Mesenchymal stem cell (in vitro differentiated cells and primary cell): ENCODE measurements around the gene COBL.

Experiments used
- DNase-seq: peaks from one replicate; pipeline ENCODE4 v3.0.0-alpha.2; 2013
- H2AFZ ChIP-seq: one replicate; pipeline ENCODE4 v1.6.1; 2013; ENCODE audit warnings: low read depth, mild to moderate bottlenecking, control low read depth, inconsistent platforms, low read length, moderate library complexity
- H2AK5ac ChIP-seq: 2 replicates; pipeline ENCODE4 v1.6.1; 2013; ENCODE audit warnings: low read length, moderate library complexity, mild to moderate bottlenecking, inconsistent platforms; ENCODE audit not compliant: severe bottlenecking
- H2BK120ac ChIP-seq: one replicate; pipeline ENCODE4 v1.6.1; 2013; ENCODE audit warnings: low read depth, mild to moderate bottlenecking, inconsistent platforms, low read length, moderate library complexity
- H2BK12ac ChIP-seq, 2 experiments: one replicate each; pipeline ENCODE4 v1.6.1; 2013; ENCODE audit warnings: inconsistent platforms in 2 of 2, low read length in 2 of 2, mild to moderate bottlenecking in 2 of 2, moderate library complexity in 2 of 2, control low read depth in 1 of 2
- H2BK15ac ChIP-seq: one replicate; pipeline ENCODE4 v1.6.1; 2013; ENCODE audit warnings: mild to moderate bottlenecking, low read depth, inconsistent platforms; ENCODE audit not compliant: poor library complexity, severe bottlenecking
- H2BK5ac ChIP-seq: 2 replicates; pipeline ENCODE4 v1.6.1; 2013; ENCODE audit warnings: low read depth, mild to moderate bottlenecking, low read length, control low read depth, inconsistent platforms; ENCODE audit not compliant: poor library complexity, severe bottlenecking
- H3K14ac ChIP-seq, 2 experiments: one replicate each; pipeline ENCODE4 v1.6.1; 2013; ENCODE audit warnings: inconsistent platforms in 2 of 2, low read length in 2 of 2, control low read depth in 1 of 2, mild to moderate bottlenecking in 1 of 2, moderate library complexity in 1 of 2
- H3K18ac ChIP-seq, 2 experiments: one replicate each; pipeline ENCODE4 v1.6.1; 2013; ENCODE audit warnings: inconsistent platforms in 2 of 2, low read length in 2 of 2, control low read depth in 1 of 2, low read depth in 1 of 2, mild to moderate bottlenecking in 1 of 2
- H3K23ac ChIP-seq, 2 experiments: one replicate each; pipeline ENCODE4 v1.6.1; 2013; ENCODE audit warnings: inconsistent platforms in 2 of 2, low read length in 2 of 2, mild to moderate bottlenecking in 2 of 2, moderate library complexity in 2 of 2, control low read depth in 1 of 2
- H3K27ac ChIP-seq: 2 replicates; pipeline ENCODE4 v1.5.1; 2013; ENCODE audit warnings: mild to moderate bottlenecking, moderate library complexity, low read length, control low read depth, inconsistent platforms; ENCODE audit not compliant: poor library complexity, severe bottlenecking
- H3K27me3 ChIP-seq, 2 experiments: 2 replicates each; pipeline versions ENCODE4 v1.6.1 to v1.7.0; 2013; ENCODE audit warnings: low read length in 2 of 2, mild to moderate bottlenecking in 2 of 2, moderate library complexity in 2 of 2, control low read depth in 1 of 2, inconsistent platforms in 1 of 2; ENCODE audit not compliant: control insufficient read depth in 1 of 2, insufficient read depth in 1 of 2
- H3K36me3 ChIP-seq, 2 experiments: 2 replicates each; pipeline versions ENCODE4 v1.6.1 to v1.7.0; 2013; ENCODE audit warnings: low read length in 2 of 2, control low read depth in 1 of 2, inconsistent platforms in 1 of 2, low read depth in 1 of 2, mild to moderate bottlenecking in 1 of 2; ENCODE audit not compliant: insufficient read depth in 2 of 2, control insufficient read depth in 1 of 2
- H3K4ac ChIP-seq, 2 experiments: one replicate each; pipeline ENCODE4 v1.6.1; 2013; ENCODE audit warnings: inconsistent platforms in 2 of 2, low read length in 2 of 2, mild to moderate bottlenecking in 2 of 2, moderate library complexity in 2 of 2, control low read depth in 1 of 2, low read depth in 1 of 2
- H3K4me1 ChIP-seq: 2 replicates; pipeline ENCODE4 v1.6.1; 2013; ENCODE audit warnings: low read depth, low read length, control low read depth; ENCODE audit not compliant: control insufficient read depth, insufficient read depth
- H3K4me2 ChIP-seq: 2 replicates; pipeline ENCODE4 v1.6.1; 2013; ENCODE audit warnings: low read length, mild to moderate bottlenecking, inconsistent platforms; ENCODE audit not compliant: poor library complexity, severe bottlenecking
- H3K4me3 ChIP-seq, 2 experiments: 2 replicates each; pipeline versions ENCODE4 v1.5.1 to v1.7.0; 2013; ENCODE audit warnings: low read length in 2 of 2, mild to moderate bottlenecking in 2 of 2, control low read depth in 1 of 2, low read depth in 1 of 2; ENCODE audit not compliant: insufficient read depth in 1 of 2
- H3K79me1 ChIP-seq: replicated peaks from 2 replicates; pipeline ENCODE4 v1.6.1; 2013; ENCODE audit warnings: mild to moderate bottlenecking, control low read depth, low read length, inconsistent platforms; ENCODE audit not compliant: poor library complexity, severe bottlenecking
- H3K9ac ChIP-seq: 2 replicates; pipeline ENCODE4 v1.7.0; 2013; ENCODE audit warnings: mild to moderate bottlenecking, low read length, moderate library complexity
- H3K9me3 ChIP-seq: 2 replicates; pipeline ENCODE4 v1.7.0; 2013; ENCODE audit warnings: mild to moderate bottlenecking, low read length; ENCODE audit not compliant: control insufficient read depth
- H4K8ac ChIP-seq: one replicate; pipeline ENCODE4 v1.6.1; 2013; ENCODE audit warnings: inconsistent platforms, mild to moderate bottlenecking, low read length, moderate library complexity
- H4K91ac ChIP-seq: one replicate; pipeline ENCODE4 v1.6.1; 2013; ENCODE audit warnings: mild to moderate bottlenecking, low read length, inconsistent platforms
- WGBS: methylation state at CpG from one replicate; pipeline ENCODE4 v1.1.7; 2013; ENCODE audit warnings: mixed read lengths; 5-methylcytosine and 5-hydroxymethylcytosine counted together

The COBL gene

GRCh38 chr7:51297986-51298385 is 18.6 kb downstream of the COBL start:
- no peaks in the 10 kb centered on the region for H3K27me3 ChIP-seq
- H3K36me3 ChIP-seq, result no peaks in the 10 kb centered on the region
- H2BK15ac ChIP-seq, result no peak overlapping the region
- H2AFZ ChIP-seq, result no peak overlapping the region
- no peak overlapping the region for H3K23ac ChIP-seq
- H3K9ac ChIP-seq, result no peak overlapping the region
- H3K4me2 ChIP-seq, result no peak overlapping the region
- WGBS, result 91% methylated on average over 3 of the region's 3 CpGs
- H3K18ac ChIP-seq, result no peak overlapping the region
- no peak overlapping the region for H3K27ac ChIP-seq
- H3K4me3 ChIP-seq, result no peak overlapping the region
- H3K4me1 ChIP-seq, result peaks cover 1% of the 10 kb centered on the region
- H2AK5ac ChIP-seq, result no peak overlapping the region
- H2BK120ac ChIP-seq, result no peak overlapping the region
- no peak for DNase-seq
- no peak overlapping the region for H4K8ac ChIP-seq
- no peaks in the 10 kb centered on the region for H3K9me3 ChIP-seq
- no peak overlapping the region for H3K14ac ChIP-seq
- H2BK5ac ChIP-seq, result no peak overlapping the region
- H2BK12ac ChIP-seq, result no peak overlapping the region
- H4K91ac ChIP-seq, result no peak overlapping the region
- H3K4ac ChIP-seq, result no peak overlapping the region
- no peaks in the 10 kb centered on the region for H3K79me1 ChIP-seq

DNA sequence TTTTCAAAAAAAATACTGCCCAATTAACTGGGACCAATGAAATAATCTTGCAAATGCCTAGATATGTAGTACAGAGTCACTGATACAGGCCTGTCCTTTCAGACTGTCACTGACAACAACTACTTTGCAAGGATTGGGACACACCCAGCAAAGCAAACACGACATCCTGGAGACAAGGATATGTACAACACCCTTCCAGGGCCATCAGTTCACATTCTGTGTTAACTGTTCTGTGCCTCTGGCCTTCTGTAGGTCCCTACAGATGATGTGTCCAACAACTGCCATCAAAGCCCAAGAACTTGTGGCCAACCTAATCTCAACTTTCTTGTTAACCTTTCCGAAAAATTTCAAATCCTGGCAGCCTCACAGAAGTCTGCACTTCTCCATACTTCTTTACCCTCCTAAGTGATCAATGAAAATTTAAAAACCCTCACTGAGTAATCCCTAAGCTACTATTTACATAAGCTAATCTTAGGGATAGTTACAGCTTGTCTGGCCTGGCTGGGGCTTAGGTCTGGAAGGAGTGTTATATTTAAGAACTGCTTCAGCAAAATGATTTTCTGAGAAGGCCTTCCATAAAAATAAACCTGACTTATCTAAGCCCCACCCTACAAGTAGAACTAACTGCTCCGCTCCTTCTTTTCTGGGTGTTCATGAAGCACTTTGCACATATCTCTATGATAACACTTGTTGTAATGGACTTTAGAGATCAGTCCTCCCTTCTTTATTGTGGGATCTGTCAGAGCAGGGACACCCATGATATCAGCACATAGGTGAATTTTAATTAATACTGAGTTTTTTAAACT is 21.0 kb downstream of the COBL start:
- no peak overlapping the region for H3K4me3 ChIP-seq
- H3K4me1 ChIP-seq, result no peaks in the 10 kb centered on the region
- no peak for DNase-seq
- H2BK15ac ChIP-seq, result no peak overlapping the region
- H2AK5ac ChIP-seq, result no peak overlapping the region
- H4K91ac ChIP-seq, result no peak overlapping the region
- no peaks in the 10 kb centered on the region for H3K79me1 ChIP-seq
- H2BK12ac ChIP-seq, result no peak overlapping the region
- no peak overlapping the region for H3K9ac ChIP-seq
- H3K27me3 ChIP-seq, result peaks cover 0 to 11% of the 10 kb centered on the region in 2 experiments
- no peak overlapping the region for H2BK120ac ChIP-seq
- no peak overlapping the region for H3K23ac ChIP-seq
- no peak overlapping the region for H3K14ac ChIP-seq
- no peak overlapping the region for H2BK5ac ChIP-seq
- no peak overlapping the region for H2AFZ ChIP-seq
- no peaks in the 10 kb centered on the region for H3K36me3 ChIP-seq
- H3K18ac ChIP-seq, result no peak overlapping the region
- H3K4me2 ChIP-seq, result no peak overlapping the region
- WGBS, result 92% methylated on average over 3 of the region's 3 CpGs
- no peak overlapping the region for H4K8ac ChIP-seq
- H3K4ac ChIP-seq, result no peak overlapping the region
- H3K9me3 ChIP-seq, result no peaks in the 10 kb centered on the region
- no peak overlapping the region for H3K27ac ChIP-seq

GRCh38 chr7:51292596-51292995 is 24.0 kb downstream of the COBL start:
- WGBS, result 62% methylated on average over 4 of the region's 4 CpGs
- no peak overlapping the region for H3K23ac ChIP-seq
- no peaks in the 10 kb centered on the region for H3K4me1 ChIP-seq
- no peak overlapping the region for H3K4me3 ChIP-seq
- H2BK120ac ChIP-seq, result no peak overlapping the region
- no peaks in the 10 kb centered on the region for H3K9me3 ChIP-seq
- no peak overlapping the region for H4K8ac ChIP-seq
- peaks cover 0 to 27% of the 10 kb centered on the region in 2 experiments for H3K27me3 ChIP-seq
- DNase-seq, result no peak
- H3K27ac ChIP-seq, result no peak overlapping the region
- no peak overlapping the region for H3K9ac ChIP-seq
- no peak overlapping the region for H3K14ac ChIP-seq
- H2BK5ac ChIP-seq, result no peak overlapping the region
- H2AFZ ChIP-seq, result no peak overlapping the region
- no peak overlapping the region for H2BK15ac ChIP-seq
- no peak overlapping the region for H2AK5ac ChIP-seq
- H2BK12ac ChIP-seq, result no peak overlapping the region
- no peaks in the 10 kb centered on the region for H3K36me3 ChIP-seq
- H3K18ac ChIP-seq, result no peak overlapping the region
- no peak overlapping the region for H3K4ac ChIP-seq
- no peak overlapping the region for H3K4me2 ChIP-seq
- H4K91ac ChIP-seq, result no peak overlapping the region
- no peaks in the 10 kb centered on the region for H3K79me1 ChIP-seq

DNA sequence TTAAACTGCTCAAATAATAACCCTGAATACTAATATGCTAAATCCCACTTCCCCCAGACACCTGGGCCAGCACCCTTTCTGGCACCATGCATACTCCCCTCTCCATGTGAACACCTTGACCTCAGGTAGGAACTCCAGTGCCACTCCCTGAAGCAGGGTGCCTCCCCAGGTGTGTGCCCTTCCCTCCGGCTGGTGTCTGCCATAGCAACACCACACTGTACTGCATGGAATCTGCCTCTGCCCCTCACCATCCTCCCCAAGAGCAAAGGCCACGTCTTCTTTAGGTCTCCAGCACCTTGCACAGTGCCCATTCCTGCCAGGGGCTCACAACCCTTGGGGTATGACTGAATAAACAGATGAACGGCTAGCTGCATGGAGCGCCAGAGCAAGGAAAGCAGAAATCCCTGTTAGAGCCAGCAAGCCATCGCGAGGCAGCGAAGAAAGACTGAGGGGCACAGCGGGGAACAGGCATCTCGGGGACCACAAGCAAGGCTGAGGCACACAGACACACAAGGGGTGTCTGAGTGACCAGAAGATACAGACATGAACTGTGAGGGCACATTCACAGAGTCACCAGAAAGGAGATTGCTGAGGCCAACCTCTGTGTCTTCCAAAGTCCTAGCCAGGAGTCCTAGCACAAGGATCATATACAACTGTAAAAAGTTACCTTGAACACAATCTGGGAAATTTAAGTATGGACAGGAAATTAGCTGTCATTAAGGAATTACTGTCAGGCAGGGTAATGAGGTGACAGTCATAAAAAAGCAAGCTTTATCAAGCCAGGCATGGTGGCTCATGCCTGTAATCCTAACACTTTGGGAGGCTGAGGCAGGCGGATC is 25.7 kb downstream of the COBL start:
- WGBS, result 92% methylated on average over 9 of the region's 10 CpGs
- Histone ChIP-seq H3K79me1 (no peaks in the 10 kb centered on the region), H4K8ac (no peak overlapping the region), H3K18ac (no peak overlapping the region), H3K27me3 (peaks cover 0 to 27% of the 10 kb centered on the region in 2 experiments), H2AFZ (no peak overlapping the region), H3K4me3 (no peak overlapping the region), H2BK15ac (no peak overlapping the region), H3K4me2 (no peak overlapping the region), H4K91ac (no peak overlapping the region), H2BK12ac (no peak overlapping the region), H2BK120ac (no peak overlapping the region), H2AK5ac (no peak overlapping the region), H3K14ac (no peak overlapping the region), H2BK5ac (no peak overlapping the region), H3K9me3 (no peaks in the 10 kb centered on the region), H3K4ac (no peak overlapping the region), H3K36me3 (no peaks in the 10 kb centered on the region), H3K4me1 (no peaks in the 10 kb centered on the region), H3K23ac (no peak overlapping the region), H3K9ac (no peak overlapping the region), H3K27ac (no peak overlapping the region)
- no peak for DNase-seq
